Activated CD4-positive, alpha-beta T cell treated with anti-CD3 and anti-CD28 coated beads, Interleukin-2, amount 10 ng/mL, durations not matched to agents 7 days and 5 days (primary cell): ENCODE data around the gene FBXO11. TPM values are rescaled to one million over a fixed set of nuclear protein-coding genes. Genes with fewer than 3 reads are reported as not detected.

Experiments
- CTCF ChIA-PET: fragments of 350-600 bp; sonication (Branson Sonifier 250); formaldehyde crosslinking; loops from one replicate; lab custom pipeline; 2021; ENCODE audit warnings: antibody characterized with exemption; lab: Charles Lee
- POLR2A ChIA-PET: fragments of 350-600 bp; sonication (Branson Sonifier 250); formaldehyde crosslinking; loops from one replicate; lab custom pipeline; 2021; ENCODE audit warnings: antibody characterized with exemption; lab: Charles Lee
- DNase-seq: peaks from one replicate; pipeline ENCODE4 v3.0.0-alpha.2; 2020
- H3K27ac Mint-ChIP-seq: one replicate; pipeline ENCODE4 v1.8.0; 2021; ENCODE audit warnings: mild to moderate bottlenecking, moderate library complexity, mixed read lengths
- H3K27me3 Mint-ChIP-seq: one replicate; pipeline ENCODE4 v1.8.0; 2021; ENCODE audit warnings: mixed read lengths
- H3K36me3 Mint-ChIP-seq: one replicate; pipeline ENCODE4 v1.8.0; 2021; ENCODE audit warnings: low read depth, mixed read lengths
- H3K4me1 Mint-ChIP-seq: one replicate; pipeline ENCODE4 v1.8.0; 2021; ENCODE audit warnings: mixed read lengths
- H3K4me3 Mint-ChIP-seq: one replicate; pipeline ENCODE4 v1.8.0; 2021; ENCODE audit warnings: mild to moderate bottlenecking, moderate library complexity, mixed read lengths
- H3K9me3 Mint-ChIP-seq: one replicate; pipeline ENCODE4 v1.8.0; 2021; ENCODE audit warnings: mixed read lengths
- total RNA-seq, 2 experiments: library from RNA; stranded (reverse); gene quantifications; one replicate each; pipeline ENCODE4 v1.2.3, GENCODE V29; 2021

FBXO11 gene
- total RNA-seq, 2 experiments from 2014 or later: 49.3 to 58.5 TPM

- H3K27me3 Mint-ChIP-seq: peaks cover 4% of the 10 kb centered on the region
- CTCF ChIA-PET: interaction anchor here (0.5 to 2.3 kb wide), 6 partner anchors 9 to 438 kb away, joined by 3 to 13 read pairs (median 4); partner anchors contain the start of gene MSH6
- no peak overlapping the region for H3K4me3 Mint-ChIP-seq
- no peak for DNase-seq
- POLR2A ChIA-PET: no interaction called here
- H3K9me3 Mint-ChIP-seq: no peaks in the 10 kb centered on the region
- H3K36me3 Mint-ChIP-seq: no peaks in the 10 kb centered on the region
- peaks cover 11% of the 10 kb centered on the region for H3K4me1 Mint-ChIP-seq
- no peak overlapping the region for H3K27ac Mint-ChIP-seq
Observed at GRCh38 chr2:47769318-47769717, 137.0 kb downstream of the FBXO11 start.

DNA sequence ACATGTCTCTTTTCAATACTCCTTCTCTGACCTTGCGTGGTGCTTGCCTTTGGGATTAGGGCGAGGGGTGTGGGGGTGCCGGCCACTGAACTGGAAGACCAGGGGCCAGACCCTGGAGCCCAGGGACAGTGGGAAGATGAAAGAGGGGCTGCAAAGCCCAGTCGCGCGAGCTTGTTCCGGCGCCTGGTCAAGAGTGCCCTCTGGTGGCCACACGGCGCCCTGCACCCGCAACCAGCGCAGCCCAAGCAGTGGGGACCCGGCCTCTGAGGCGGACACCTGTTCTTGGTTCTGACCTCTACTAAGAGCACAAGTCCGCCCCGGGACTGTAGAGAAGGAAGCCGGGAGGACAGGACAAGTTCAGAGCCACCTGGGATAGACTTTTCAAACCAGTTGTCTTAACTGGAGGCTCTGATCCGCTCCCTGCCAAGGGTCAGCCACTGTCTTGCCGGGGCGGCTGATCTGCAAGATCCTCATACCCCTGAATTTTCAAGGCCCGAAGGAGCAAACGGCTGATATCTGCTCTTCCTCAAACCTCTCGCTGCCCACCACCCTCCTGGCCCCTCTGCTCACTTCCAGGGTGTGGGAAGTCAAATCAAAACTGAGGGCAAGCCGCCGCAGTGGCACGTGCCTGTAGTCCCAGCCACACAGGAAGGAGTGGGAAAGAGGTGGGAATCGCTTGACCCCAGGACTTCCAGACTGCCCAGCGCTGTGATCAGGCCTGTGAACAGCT is 138.3 kb downstream of the FBXO11 start:
- Mint-ChIP-seq H3K4me1 (peaks cover 11% of the 10 kb centered on the region), H3K36me3 (no peaks in the 10 kb centered on the region), H3K27ac (no peak overlapping the region), H3K4me3 (no peak overlapping the region), H3K9me3 (no peaks in the 10 kb centered on the region), H3K27me3 (peaks cover 3% of the 10 kb centered on the region)
- ChIA-PET CTCF (interaction anchor here (0.6 to 2.3 kb wide), 21 partner anchors 8 to 514 kb away, joined by 3 to 13 read pairs (median 4); partner anchors contain the start of genes MSH2 and MSH6), POLR2A (no interaction called here)
- DNase-seq: peak; percentile 62

DNA sequence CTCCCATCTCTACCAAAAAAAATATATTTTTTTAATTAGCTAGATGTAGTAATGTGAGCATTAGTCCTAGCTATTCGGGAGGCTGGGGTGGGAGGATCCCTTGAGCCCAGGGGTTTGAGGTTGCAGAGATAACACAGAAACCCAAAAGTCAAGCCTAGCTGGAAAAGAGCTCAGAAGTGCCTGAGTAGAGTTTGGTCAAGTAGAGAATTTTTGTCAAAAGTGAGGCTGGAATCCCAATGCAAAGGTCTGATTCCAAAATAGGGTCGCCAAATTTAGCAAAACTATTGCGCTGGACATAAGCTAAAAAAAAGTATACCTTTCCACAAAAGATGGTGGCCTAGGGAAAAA is 138.8 kb downstream of the FBXO11 start:
- Mint-ChIP-seq H3K9me3 (no peaks in the 10 kb centered on the region), H3K36me3 (no peaks in the 10 kb centered on the region), H3K27me3 (no peaks in the 10 kb centered on the region), H3K4me3 (no peak overlapping the region), H3K27ac (no peak overlapping the region), H3K4me1 (peaks cover 11% of the 10 kb centered on the region)
- DNase-seq: no peak
- CTCF ChIA-PET: interaction anchor here (0.6 to 2.3 kb wide), 21 partner anchors 9 to 1879 kb away, joined by 3 to 13 read pairs (median 4); partner anchors contain the start of genes MSH2 and MSH6
- POLR2A ChIA-PET: no interaction called here

- Mint-ChIP-seq H3K9me3 (peaks cover 2% of the 10 kb centered on the region), H3K27ac (no peak overlapping the region), H3K27me3 (peaks cover 3% of the 10 kb centered on the region), H3K4me3 (no peak overlapping the region), H3K36me3 (no peaks in the 10 kb centered on the region), H3K4me1 (peaks cover 7% of the 10 kb centered on the region)
- CTCF ChIA-PET: interaction anchor here (1.8 kb wide), 1 partner anchor 16 kb away, joined by 4 read pairs; no protein-coding TSS in a partner anchor
- POLR2A ChIA-PET: no interaction called here
- no peak for DNase-seq
Observed at GRCh38 chr2:47751856-47752414, 154.4 kb downstream of the FBXO11 start.

DNA sequence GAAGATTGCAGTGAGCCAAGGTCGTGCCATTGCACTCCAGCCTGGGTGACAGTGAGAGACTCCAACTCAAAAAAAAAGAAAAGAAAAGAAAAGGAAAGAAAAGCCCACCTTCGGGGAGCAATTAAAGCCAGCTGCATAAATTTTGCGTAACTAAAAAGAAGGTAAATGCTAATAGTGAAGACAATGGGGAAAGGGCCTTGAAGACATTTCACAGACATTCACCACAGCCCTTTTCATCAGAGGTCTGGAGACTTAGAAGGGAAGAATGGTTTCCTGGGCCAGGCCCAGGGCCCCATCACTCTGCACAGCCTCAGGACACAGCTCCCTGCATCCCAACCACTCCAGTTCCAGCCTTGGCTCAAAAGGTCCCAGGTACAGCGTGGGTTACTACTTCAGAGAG is 158.4 kb downstream of the FBXO11 start:
- Mint-ChIP-seq H3K27ac (no peak overlapping the region), H3K4me1 (peaks cover 7% of the 10 kb centered on the region), H3K9me3 (peaks cover 3% of the 10 kb centered on the region), H3K27me3 (peaks cover 10% of the 10 kb centered on the region), H3K4me3 (no peak overlapping the region), H3K36me3 (no peaks in the 10 kb centered on the region)
- ChIA-PET POLR2A (no interaction called here), CTCF (no interaction called here)
- DNase-seq: no peak

GRCh38 chr2:47744074-47744473 is 162.2 kb downstream of the FBXO11 start:
- Mint-ChIP-seq H3K36me3 (no peaks in the 10 kb centered on the region), H3K4me3 (no peak overlapping the region), H3K27me3 (peaks cover 10% of the 10 kb centered on the region), H3K27ac (no peak overlapping the region), H3K4me1 (no peaks in the 10 kb centered on the region), H3K9me3 (peaks cover 3% of the 10 kb centered on the region)
- ChIA-PET POLR2A (interaction anchor here (0.5 kb wide), 1 partner anchor 463 kb away, joined by 3 read pairs; no protein-coding TSS in a partner anchor), CTCF (interaction anchor here (1.1 kb wide), 1 partner anchor 13 kb away, joined by 4 read pairs; no protein-coding TSS in a partner anchor)
- DNase-seq: no peak

DNA sequence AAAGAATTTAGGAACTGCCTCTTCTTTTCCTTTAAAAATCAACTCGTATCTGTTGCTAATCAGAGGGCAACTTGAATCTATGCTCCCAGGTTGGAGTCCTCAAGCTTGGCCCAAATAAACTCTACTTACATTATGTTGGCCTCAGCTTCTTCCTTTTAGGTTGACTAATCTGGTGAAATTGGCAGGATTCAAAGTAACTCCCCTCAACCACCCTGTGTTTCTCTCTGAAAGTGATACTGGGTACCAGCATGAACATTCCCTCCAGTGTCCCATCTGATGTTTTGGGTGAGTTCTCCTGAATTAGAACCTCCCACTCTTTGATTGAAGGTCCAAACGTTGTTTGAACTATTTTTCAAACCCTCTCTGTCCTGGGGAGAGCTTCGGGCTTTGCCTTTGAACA is 164.7 kb downstream of the FBXO11 start:
- no peaks in the 10 kb centered on the region for H3K4me1 Mint-ChIP-seq
- H3K4me3 Mint-ChIP-seq: no peak overlapping the region
- no peak overlapping the region for H3K27ac Mint-ChIP-seq
- DNase-seq: no peak
- H3K27me3 Mint-ChIP-seq: peaks cover 8% of the 10 kb centered on the region
- H3K36me3 Mint-ChIP-seq: no peaks in the 10 kb centered on the region
- no peaks in the 10 kb centered on the region for H3K9me3 Mint-ChIP-seq
- ChIA-PET POLR2A (no interaction called here), CTCF (no interaction called here)

- ChIA-PET CTCF (no interaction called here), POLR2A (no interaction called here)
- Mint-ChIP-seq H3K9me3 (no peaks in the 10 kb centered on the region), H3K27ac (no peak overlapping the region), H3K4me3 (no peak overlapping the region), H3K36me3 (no peaks in the 10 kb centered on the region), H3K4me1 (no peaks in the 10 kb centered on the region), H3K27me3 (peaks cover 8% of the 10 kb centered on the region)
- no peak for DNase-seq
Observed at GRCh38 chr2:47741101-47741500, 165.2 kb downstream of the FBXO11 start.

Other genes starting within 250 kb of the FBXO11 start
- 10 to 100 TPM; 87.7 to 92.9 TPM for gene MSH6, start 123.4 kb downstream of the FBXO11 start, total RNA-seq